Endothelial cell of umbilical vein (primary cell): ENCODE measurements around the gene VPS4A. TPM values are rescaled to one million over a fixed set of nuclear protein-coding genes. Genes with fewer than 3 reads are reported as not detected.

ENCODE experiments used
- BruUV-seq: library from RNA; stranded (reverse); fragments of 400-500 nt; replicated peaks from 2 replicates; lab custom pipeline; 2021; lab: Mats Ljungman, UMichigan
- CTCF ChIA-PET: fragments of 300-600, 350-600 bp; sonication (Branson Sonifier 250); formaldehyde crosslinking; loops from one replicate; lab custom pipeline; 2021; ENCODE audit warnings: antibody characterized with exemption, inconsistent platforms; lab: Charles Lee
- POLR2A ChIA-PET: fragments of 300-600, 350-600 bp; sonication (Branson Sonifier 250); formaldehyde crosslinking; loops from one replicate; lab custom pipeline; 2021; ENCODE audit warnings: antibody characterized with exemption, inconsistent platforms; lab: Charles Lee
- DNase-seq: peaks from one replicate; pipeline ENCODE4 v3.0.0-alpha.2; 2011; ENCODE audit warnings: low read depth, low spot score
- FAIRE-seq: peaks from 2 replicates; lab custom pipeline; 2011; peaks lifted over from hg19 to GRCh38; lab: Jason Lieb, UNC
- H2AFZ ChIP-seq: 2 replicates; pipeline ENCODE4 v1.6.0; 2012; ENCODE audit warnings: low read depth, low read length, control low read depth, inconsistent platforms
- H3K27ac ChIP-seq: 2 replicates; pipeline ENCODE4 v1.5.1; 2011; ENCODE audit warnings: low read depth, mild to moderate bottlenecking, control low read depth, low read length, moderate library complexity; ENCODE audit not compliant: insufficient read depth
- H3K27me3 ChIP-seq, 2 experiments: 2 replicates each; pipeline versions ENCODE4 v1.6.0 to v1.6.1; 2011; ENCODE audit warnings: low read length in 2 of 2, mixed read lengths in 1 of 2; ENCODE audit not compliant: control insufficient read depth in 2 of 2, insufficient read depth in 2 of 2
- H3K36me3 ChIP-seq, 2 experiments: 2 replicates in 1 of 2; 3 replicates in 1 of 2; pipeline ENCODE4 v1.5.1; 2011; ENCODE audit warnings: low read length in 2 of 2, mild to moderate bottlenecking in 1 of 2, moderate library complexity in 1 of 2; ENCODE audit not compliant: control insufficient read depth in 2 of 2, insufficient read depth in 2 of 2; ENCODE audit errors: extremely low read depth in 1 of 2
- H3K4me1 ChIP-seq: 3 replicates; pipeline ENCODE4 v1.5.1; 2011; ENCODE audit warnings: mild to moderate bottlenecking, low read length; ENCODE audit not compliant: control insufficient read depth, insufficient read depth; ENCODE audit errors: extremely low read depth
- H3K4me2 ChIP-seq: 2 replicates; pipeline ENCODE4 v1.6.1; 2011; ENCODE audit warnings: low read length, control low read depth, mixed read lengths; ENCODE audit not compliant: insufficient read depth
- H3K4me3 ChIP-seq, 3 experiments: fragments of 200-600 bp in 1 of 3; sonication (generic), shearing (Covaris generic) in 1 of 3; replicated peaks in 1 of 3; 2 replicates each; pipeline ENCODE4 v1.5.1; 2011 to 2016; ENCODE audit warnings: control low read depth in 3 of 3, low read length in 3 of 3, mild to moderate bottlenecking in 2 of 3, inconsistent platforms in 1 of 3, low read depth in 1 of 3, moderate library complexity in 1 of 3; ENCODE audit not compliant: insufficient read depth in 1 of 3
- H3K79me2 ChIP-seq: 2 replicates; pipeline ENCODE4 v1.6.0; 2012; ENCODE audit warnings: low read length, inconsistent platforms; ENCODE audit not compliant: control insufficient read depth, insufficient read depth
- H3K9ac ChIP-seq: replicated peaks from 2 replicates; pipeline ENCODE3; 2011; ENCODE audit warnings: low read length, control low read depth; ENCODE audit not compliant: insufficient read depth; ENCODE audit errors: extremely low read depth
- H3K9me1 ChIP-seq: replicated peaks from 3 replicates; pipeline ENCODE4 v1.6.0; 2011; ENCODE audit warnings: mild to moderate bottlenecking, low read length; ENCODE audit not compliant: control insufficient read depth, insufficient read depth; ENCODE audit errors: extremely low read depth
- H3K9me3 ChIP-seq: replicated peaks from 2 replicates; pipeline ENCODE4 v1.5.1; 2012; ENCODE audit warnings: low read length, inconsistent platforms; ENCODE audit not compliant: control insufficient read depth, insufficient read depth
- H4K20me1 ChIP-seq: replicated peaks from 2 replicates; pipeline ENCODE3; 2011; ENCODE audit warnings: mild to moderate bottlenecking, low read length; ENCODE audit not compliant: control insufficient read depth, insufficient read depth; ENCODE audit errors: extremely low read depth
- CTCF ChIP-seq, 2 donors: IDR thresholded peaks; 1 replicate in 1 of 2; 2 replicates in 1 of 2; pipeline ENCODE4 v1.5.1; 2011; ENCODE audit warnings: low read length in 2 of 2, mild to moderate bottlenecking in 2 of 2, moderate library complexity in 2 of 2, control low read depth in 1 of 2, inconsistent platforms in 1 of 2, low read depth in 1 of 2; ENCODE audit not compliant: insufficient read depth in 1 of 2; ENCODE audit errors: extremely low read depth in 1 of 2
- EZH2 ChIP-seq: IDR thresholded peaks from 2 replicates; pipeline ENCODE4 v1.6.1; 2012; ENCODE audit warnings: borderline replicate concordance, low read depth, mild to moderate bottlenecking, moderate library complexity, low read length, inconsistent platforms; ENCODE audit not compliant: severe bottlenecking
- FOS ChIP-seq: IDR thresholded peaks from 2 replicates; pipeline ENCODE4 v1.6.1; 2011; ENCODE audit warnings: mild to moderate bottlenecking, low read length, moderate library complexity, borderline replicate concordance; ENCODE audit not compliant: insufficient read depth
- GATA2 ChIP-seq: IDR thresholded peaks from 2 replicates; pipeline ENCODE4 v1.7.0; 2011; ENCODE audit warnings: low read depth, mild to moderate bottlenecking, moderate library complexity, mixed read lengths, low read length; ENCODE audit not compliant: insufficient read length, insufficient read depth
- JUN ChIP-seq: IDR thresholded peaks from 2 replicates; pipeline ENCODE4 v1.6.1; 2011; ENCODE audit warnings: borderline replicate concordance, low read depth; ENCODE audit not compliant: insufficient read length, insufficient read depth
- MAX ChIP-seq: IDR thresholded peaks from 2 replicates; pipeline ENCODE4 v1.6.1; 2011; ENCODE audit not compliant: insufficient read depth, insufficient read length
- MYC ChIP-seq: IDR thresholded peaks from one replicate; pipeline ENCODE4 v1.6.1; 2011; ENCODE audit warnings: mild to moderate bottlenecking, low read depth, low read length
- POLR2A ChIP-seq: IDR thresholded peaks from 2 replicates; pipeline ENCODE4 v1.6.1; 2012; ENCODE audit warnings: low read depth, mild to moderate bottlenecking, control low read depth, low read length
- POLR2AphosphoS5 ChIP-seq: IDR thresholded peaks from 2 replicates; pipeline ENCODE4 v1.6.1; 2012; ENCODE audit warnings: low read depth, mild to moderate bottlenecking, control low read depth, low read length, moderate library complexity; ENCODE audit not compliant: insufficient read depth
- dilution Hi-C: fragments of 300-500 bp; cut with MboI; formaldehyde crosslinking; loops from one replicate; pipeline ENCODE4 v1.15.0; 2019; ENCODE audit warnings: low sequenced_read_pairs; ENCODE audit not compliant: extremely low pct_ligation_motif_present
- intact Hi-C: fragments of 100-400 bp; cut with micrococcal nuclease; formaldehyde crosslinking; loops from one replicate; pipeline ENCODE4 v1.10.0; 2022
- polyA plus RNA-seq, 4 experiments: library from polyadenylated mRNA; depleted of rRNA in 3 of 4; stranded (reverse) in 3 of 4; unstranded in 1 of 4; fragments of >200 nt; gene quantifications; 2 replicates each; pipeline versions ENCODE4 v1.2.1 to v1.2.3, GENCODE V29; 2011 to 2012; ENCODE audit warnings: missing spikeins in 1 of 4
- total RNA-seq: library from RNA; stranded (reverse); gene quantifications from 2 replicates; pipeline ENCODE4 v1.2.3, GENCODE V29; 2021

VPS4A gene
- total and polyA plus RNA-seq, 2 donors (not counting 3 experiments of a cell fraction or from before 2014, with no cell fraction given): 22.3 to 34.8 TPM

- no peaks in the 10 kb centered on the region for H4K20me1 ChIP-seq
- H3K9me3 ChIP-seq: no peaks in the 10 kb centered on the region
- no peaks in the 10 kb centered on the region for H3K27me3 ChIP-seq
- no peak for TF ChIP-seq GATA2
- TF ChIP-seq MAX: no peak
- no peak for TF ChIP-seq POLR2AphosphoS5
- TF ChIP-seq CTCF (IDR thresholded peaks at IDR 0.05; ENCODE audit: extremely low read depth in 1 of 2, insufficient read depth in 1 of 2, low read depth in 1 of 2, low read length in 2 of 2): no peak
- TF ChIP-seq POLR2A: no peak
- TF ChIP-seq JUN: no peak
- TF ChIP-seq EZH2: no peak
- no peak for TF ChIP-seq MYC
- TF ChIP-seq FOS: no peak
- H3K4me2 ChIP-seq: no peak overlapping the region
- DNase-seq (no peak), FAIRE-seq (no peak)
- no peak overlapping the region for H3K9ac ChIP-seq
- peaks cover 10 to 26% of the 10 kb centered on the region in 2 experiments for H3K36me3 ChIP-seq
- POLR2A ChIA-PET: no interaction called here
- H3K4me3 ChIP-seq: no peak overlapping the region
- BruUV-seq: no TSS peak
- H3K79me2 ChIP-seq: peaks cover 41% of the 10 kb centered on the region
- H3K9me1 ChIP-seq: no peaks in the 10 kb centered on the region
- intact Hi-C loops (loop anchor here (5.0 kb wide), 1 partner anchor 254 kb away; the partner anchor contains the start of gene NFAT5), dilution Hi-C loops (no loop called here)
- no peak overlapping the region for H3K27ac ChIP-seq
- no peak overlapping the region for H2AFZ ChIP-seq
- CTCF ChIA-PET: no interaction called here
- H3K4me1 ChIP-seq: peaks cover 10% of the 10 kb centered on the region
These were observed 2.3 kb downstream of the VPS4A start for GRCh38 chr16:69313469-69313868.
